ENCODE results near the gene SUPT3H.

- TF ChIP-seq POLR2A (IDR thresholded peaks at IDR 0.05) (no peak), CTCF (IDR thresholded peaks at IDR 0.05) (no peak)
Observed at GRCh38 chr6:45417436-45417835, 39.7 kb upstream of the SUPT3H start.
